Skeletal muscle satellite cell (primary cell): Measurements from ENCODE around the gene PRSS21.

ENCODE experiments used
- small RNA-seq: library from RNA; depleted of rRNA; stranded (forward); fragments of <200 nt; gene quantifications from one replicate; pipeline ENCODE3, GENCODE V24; 2012

The PRSS21 gene

Small RNA genes within 50 kb of the gene (small RNA-seq; reads per million reads assigned to genes)
- gene SNORA3C: 3.8 reads per million, percentile 81 among the genes with 10 or more reads in this experiment
